SU-DHL-6 (cell line): ENCODE data around the gene ARHGAP6.
"Not testable (repeated sequence)": the region's sequence is repeated elsewhere in the genome, so short reads cannot be mapped to it uniquely, and the experiment has no call there.

Experiments used
- CTCF ChIP-seq: fragments of 200-600 bp; sonication (generic); IDR thresholded peaks from one replicate; pipeline ENCODE4 v1.5.1; 2017; ENCODE audit warnings: antibody characterized with exemption, mild to moderate bottlenecking, low read length, moderate library complexity; ENCODE audit not compliant: insufficient read depth, poor library complexity, severe bottlenecking
- EZH2phosphoT487 ChIP-seq: fragments of 200-600 bp; sonication (generic), shearing (Covaris generic); conservative IDR thresholded peaks from 2 replicates; pipeline ENCODE4 v1.6.1; 2018; ENCODE audit warnings: mild to moderate bottlenecking, antibody characterized with exemption, low read length, moderate library complexity, mixed read lengths

GRCh38 chrX:11361666-11362065 lies 304.1 kb downstream of the ARHGAP6 start:
- not testable (repeated sequence) for TF ChIP-seq CTCF, EZH2phosphoT487
